Keratinocyte (primary cell): ENCODE data around the gene LDLRAD4. TPM values are rescaled to one million over a fixed set of nuclear protein-coding genes. Genes with fewer than 3 reads are reported as not detected.

Source experiments
- DNase-seq: peaks from one replicate; pipeline ENCODE4 v3.0.0-alpha.2; 2011; ENCODE audit warnings: low read depth, missing footprints, low spot score
- FAIRE-seq: peaks from 2 replicates; lab custom pipeline; 2011; peaks lifted over from hg19 to GRCh38; lab: Jason Lieb, UNC
- H2AFZ ChIP-seq: 2 replicates; pipeline ENCODE4 v1.6.0; 2012; ENCODE audit warnings: low read length, control low read depth, inconsistent platforms; ENCODE audit not compliant: control insufficient read depth
- H3K27ac ChIP-seq: 2 replicates; pipeline ENCODE4 v1.5.1; 2011; ENCODE audit warnings: low read length; ENCODE audit not compliant: control insufficient read depth, insufficient read depth
- H3K27me3 ChIP-seq: 3 replicates; pipeline ENCODE4 v1.6.0; 2011; ENCODE audit warnings: low read length; ENCODE audit not compliant: control insufficient read depth, insufficient read depth; ENCODE audit errors: extremely low read depth
- H3K36me3 ChIP-seq, 2 experiments: 2 replicates in 1 of 2; 3 replicates in 1 of 2; pipeline ENCODE4 v1.5.1; 2011; ENCODE audit warnings: low read length in 2 of 2, mild to moderate bottlenecking in 1 of 2; ENCODE audit not compliant: control insufficient read depth in 2 of 2, insufficient read depth in 2 of 2; ENCODE audit errors: extremely low read depth in 1 of 2
- H3K4me1 ChIP-seq: 3 replicates; pipeline ENCODE4 v1.5.1; 2011; ENCODE audit warnings: low read length; ENCODE audit not compliant: control insufficient read depth, insufficient read depth; ENCODE audit errors: extremely low read depth
- H3K4me2 ChIP-seq: 3 replicates; pipeline ENCODE4 v1.6.0; 2011; ENCODE audit warnings: low read depth, low read length; ENCODE audit not compliant: control insufficient read depth, insufficient read depth; ENCODE audit errors: extremely low read depth
- H3K4me3 ChIP-seq, 3 experiments: fragments of 200-600 bp in 1 of 3; sonication (generic) in 1 of 3; 2 replicates in 2 of 3; 3 replicates in 1 of 3; pipeline ENCODE4 v1.5.1; 2011 to 2016; ENCODE audit warnings: low read length in 3 of 3, mild to moderate bottlenecking in 3 of 3, control low read depth in 2 of 3, inconsistent platforms in 1 of 3, low read depth in 1 of 3, mixed read lengths in 1 of 3, mixed run types in 1 of 3, moderate library complexity in 1 of 3; ENCODE audit not compliant: control insufficient read depth in 2 of 3, insufficient read depth in 2 of 3; ENCODE audit errors: extremely low read depth in 1 of 3
- H3K79me2 ChIP-seq: 2 replicates; pipeline ENCODE4 v1.6.0; 2012; ENCODE audit warnings: low read length; ENCODE audit not compliant: control insufficient read depth, insufficient read depth
- H3K9ac ChIP-seq: 3 replicates; pipeline ENCODE4 v1.6.0; 2011; ENCODE audit warnings: low read length; ENCODE audit not compliant: control insufficient read depth, insufficient read depth; ENCODE audit errors: extremely low read depth
- H3K9me1 ChIP-seq: 3 replicates; pipeline ENCODE4 v1.6.0; 2011; ENCODE audit warnings: low read length; ENCODE audit not compliant: control insufficient read depth, insufficient read depth; ENCODE audit errors: extremely low read depth
- H3K9me3 ChIP-seq: 2 replicates; pipeline ENCODE4 v1.5.1; 2012; ENCODE audit warnings: low read depth, low read length; ENCODE audit not compliant: control insufficient read depth
- H4K20me1 ChIP-seq: 3 replicates; pipeline ENCODE4 v1.6.0; 2011; ENCODE audit warnings: low read length; ENCODE audit not compliant: control insufficient read depth, insufficient read depth; ENCODE audit errors: extremely low read depth
- EZH2 ChIP-seq: IDR thresholded peaks from one replicate; pipeline ENCODE4 v1.6.1; 2012; ENCODE audit warnings: inconsistent platforms, mild to moderate bottlenecking, low read length, moderate library complexity
- dilution Hi-C: fragments of 300-500 bp; cut with MboI; formaldehyde crosslinking; loops from one replicate; pipeline ENCODE4 v1.7.0; 2020; ENCODE audit warnings: low sequenced_read_pairs; ENCODE audit not compliant: extremely low pct_ligation_motif_present
- polyA plus RNA-seq, 5 experiments: library from polyadenylated mRNA; depleted of rRNA in 3 of 5; stranded (reverse) in 3 of 5; stranded (forward) in 1 of 5; unstranded in 1 of 5; fragments of >200 nt; gene quantifications; 1 replicate in 1 of 5; 2 replicates in 3 of 5; 3 replicates in 1 of 5; pipeline versions ENCODE4 v1.2.1 to v1.2.3, GENCODE V29; 2011 to 2012; ENCODE audit warnings: missing spikeins in 2 of 5, low read depth in 1 of 5, low replicate concordance in 1 of 5
- TF ChIP-seq, protein P1 (sequence below), 3 experiments: IDR thresholded peaks in 1 of 3; conservative IDR thresholded peaks in 1 of 3; optimal IDR thresholded peaks in 1 of 3; 2 replicates in 2 of 3; 3 replicates in 1 of 3; pipeline versions ENCODE3 to v1.5.1; 2011; ENCODE audit warnings: low read length in 3 of 3, mild to moderate bottlenecking in 3 of 3, moderate library complexity in 2 of 3, control low read depth in 1 of 3, inconsistent platforms in 1 of 3; ENCODE audit not compliant: insufficient read depth in 2 of 3; ENCODE audit errors: extremely low read depth in 1 of 3

LDLRAD4 gene
- polyA plus RNA-seq, 1 donor (not counting 4 experiments of a cell fraction or from before 2014, with no cell fraction given) = not detected

DNA sequence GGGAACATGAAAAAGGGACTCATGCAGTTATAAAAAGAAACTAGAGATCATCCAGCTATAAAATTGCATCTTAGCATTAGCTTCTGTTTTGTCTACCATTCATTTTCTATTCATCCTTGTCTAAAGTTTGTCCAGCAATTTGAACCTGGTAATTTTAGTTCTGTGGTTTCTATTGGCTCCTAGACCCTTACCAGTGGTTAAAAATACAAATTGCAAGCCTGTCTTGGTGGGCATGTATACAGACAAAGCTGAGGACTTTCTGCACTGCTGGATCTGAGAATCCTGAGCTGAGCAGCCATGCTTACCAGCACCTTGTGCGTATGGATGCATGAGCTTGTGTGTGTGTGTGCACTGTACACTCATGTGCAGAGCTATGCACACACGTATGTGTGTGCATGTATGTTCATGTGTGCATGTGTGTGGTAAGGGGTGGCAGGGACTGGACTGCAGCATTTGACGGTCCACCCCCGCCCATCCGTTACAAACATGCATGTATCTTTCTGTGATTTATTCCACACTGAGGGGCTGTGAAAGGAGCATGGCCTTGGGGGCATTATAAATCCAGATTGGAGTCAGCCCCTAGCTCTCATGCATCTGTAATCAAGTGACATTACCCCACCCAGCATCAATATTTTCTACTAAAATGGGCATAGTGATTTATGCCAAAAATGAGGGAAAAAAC is 363.1 kb downstream of the LDLRAD4 start:
- Histone ChIP-seq H3K9me3 (no peaks in the 10 kb centered on the region), H3K27me3 (no peaks in the 10 kb centered on the region), H3K9me1 (no peaks in the 10 kb centered on the region), H3K36me3 (no peaks in the 10 kb centered on the region), H3K79me2 (no peaks in the 10 kb centered on the region), H4K20me1 (no peaks in the 10 kb centered on the region), H3K27ac (no peak overlapping the region), H3K9ac (no peak overlapping the region), H3K4me3 (no peak overlapping the region), H3K4me2 (no peak overlapping the region), H2AFZ (no peak overlapping the region), H3K4me1 (no peaks in the 10 kb centered on the region)
- FAIRE-seq (no peak), DNase-seq (no peak)
- dilution Hi-C loops = no loop called here
- TF ChIP-seq EZH2 = no peak
- TF ChIP-seq, protein P1, sequence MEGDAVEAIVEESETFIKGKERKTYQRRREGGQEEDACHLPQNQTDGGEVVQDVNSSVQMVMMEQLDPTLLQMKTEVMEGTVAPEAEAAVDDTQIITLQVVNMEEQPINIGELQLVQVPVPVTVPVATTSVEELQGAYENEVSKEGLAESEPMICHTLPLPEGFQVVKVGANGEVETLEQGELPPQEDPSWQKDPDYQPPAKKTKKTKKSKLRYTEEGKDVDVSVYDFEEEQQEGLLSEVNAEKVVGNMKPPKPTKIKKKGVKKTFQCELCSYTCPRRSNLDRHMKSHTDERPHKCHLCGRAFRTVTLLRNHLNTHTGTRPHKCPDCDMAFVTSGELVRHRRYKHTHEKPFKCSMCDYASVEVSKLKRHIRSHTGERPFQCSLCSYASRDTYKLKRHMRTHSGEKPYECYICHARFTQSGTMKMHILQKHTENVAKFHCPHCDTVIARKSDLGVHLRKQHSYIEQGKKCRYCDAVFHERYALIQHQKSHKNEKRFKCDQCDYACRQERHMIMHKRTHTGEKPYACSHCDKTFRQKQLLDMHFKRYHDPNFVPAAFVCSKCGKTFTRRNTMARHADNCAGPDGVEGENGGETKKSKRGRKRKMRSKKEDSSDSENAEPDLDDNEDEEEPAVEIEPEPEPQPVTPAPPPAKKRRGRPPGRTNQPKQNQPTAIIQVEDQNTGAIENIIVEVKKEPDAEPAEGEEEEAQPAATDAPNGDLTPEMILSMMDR (optimal IDR thresholded peaks at IDR 0.05 in 1 of 3, IDR thresholded peaks at IDR 0.05 in 1 of 3, conservative IDR thresholded peaks at IDR 0.05 in 1 of 3; ENCODE audit: extremely low read depth in 1 of 3, insufficient read depth in 2 of 3, low read length in 3 of 3) = no peak

DNA sequence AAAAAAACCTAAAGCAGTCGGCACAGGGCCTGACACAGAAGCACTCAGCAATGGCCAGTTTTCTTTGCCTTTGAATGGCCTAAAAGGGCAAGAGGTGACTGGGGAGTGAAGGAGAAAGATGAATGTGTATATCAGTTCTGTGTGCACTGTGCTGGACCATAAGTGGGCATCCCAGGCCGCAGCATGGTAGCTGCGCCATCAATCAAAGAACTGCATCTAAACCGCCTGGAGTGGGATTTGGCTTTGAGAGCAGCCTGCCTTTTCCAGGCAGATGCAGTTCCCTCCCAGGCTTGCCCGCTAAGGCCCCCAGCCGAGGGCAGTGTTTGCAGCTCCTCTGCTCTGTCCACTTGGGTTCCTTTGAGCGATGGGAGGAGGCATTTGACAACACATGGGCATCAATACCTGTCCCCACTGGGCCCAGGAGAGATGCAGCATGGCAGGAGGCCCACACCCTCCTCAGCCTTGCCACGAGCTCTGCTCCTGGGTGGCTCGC is 363.7 kb downstream of the LDLRAD4 start:
- no peak overlapping the region for H3K9ac ChIP-seq
- no peaks in the 10 kb centered on the region for H3K27me3 ChIP-seq
- H3K4me1 ChIP-seq = no peaks in the 10 kb centered on the region
- dilution Hi-C loops = no loop called here
- no peaks in the 10 kb centered on the region for H3K9me1 ChIP-seq
- no peaks in the 10 kb centered on the region for H4K20me1 ChIP-seq
- no peaks in the 10 kb centered on the region for H3K79me2 ChIP-seq
- FAIRE-seq (no peak), DNase-seq (no peak)
- H3K4me3 ChIP-seq = no peak overlapping the region
- TF ChIP-seq EZH2 = no peak
- TF ChIP-seq, protein P1 (optimal IDR thresholded peaks at IDR 0.05 in 1 of 3, IDR thresholded peaks at IDR 0.05 in 1 of 3, conservative IDR thresholded peaks at IDR 0.05 in 1 of 3; ENCODE audit: extremely low read depth in 1 of 3, insufficient read depth in 2 of 3, low read length in 3 of 3) = no peak
- no peak overlapping the region for H2AFZ ChIP-seq
- H3K4me2 ChIP-seq = no peak overlapping the region
- H3K36me3 ChIP-seq = no peaks in the 10 kb centered on the region
- no peak overlapping the region for H3K27ac ChIP-seq
- no peaks in the 10 kb centered on the region for H3K9me3 ChIP-seq
